PC-9 (cell line): ENCODE results near the gene TRPM1. TPM values are rescaled to one million over a fixed set of nuclear protein-coding genes. Genes with fewer than 3 reads are reported as not detected.

Experiments used
- BruUV-seq: library from RNA; stranded (reverse); fragments of 400-500 nt; replicated peaks from 2 replicates; lab custom pipeline; 2021; lab: Mats Ljungman, UMichigan
- CTCF ChIA-PET: fragments of 300-600 bp; sonication (Branson Sonifier 250); formaldehyde crosslinking; loops from one replicate; lab custom pipeline; 2022; ENCODE audit warnings: antibody characterized with exemption; lab: Charles Lee
- POLR2A ChIA-PET: fragments of 300-600 bp; sonication (Branson Sonifier 250); formaldehyde crosslinking; loops from one replicate; lab custom pipeline; 2022; ENCODE audit warnings: antibody characterized with exemption; ENCODE audit not compliant: unreplicated experiment; lab: Charles Lee
- DNase-seq, 2 experiments: peaks; one replicate each; pipeline versions ENCODE4 v3.0.0 to v3.0.0-alpha.2; 2015 to 2022; ENCODE audit warnings: mixed read lengths in 1 of 2
- H2AFZ ChIP-seq: fragments of 200-600 bp; sonication (generic); 2 replicates; pipeline ENCODE4 v1.8.1; 2017; ENCODE audit warnings: antibody characterized with exemption
- H3F3A ChIP-seq: fragments of 200-600 bp; sonication (generic); 2 replicates; pipeline ENCODE4 v1.8.1; 2017; ENCODE audit warnings: antibody characterized with exemption, mild to moderate bottlenecking, low read depth; ENCODE audit not compliant: insufficient read depth
- H3K27ac ChIP-seq: fragments of 200-600 bp; sonication (generic); 2 replicates; pipeline ENCODE4 v1.6.1; 2016; ENCODE audit warnings: mixed run types
- H3K27me3 ChIP-seq: fragments of 200-600 bp; sonication (generic); 2 replicates; pipeline ENCODE4 v1.6.1; 2016; ENCODE audit warnings: low read depth, mixed run types; ENCODE audit not compliant: insufficient read depth
- H3K36me3 ChIP-seq: fragments of 200-600 bp; sonication (generic); 2 replicates; pipeline ENCODE4 v1.6.1; 2016; ENCODE audit warnings: low read depth, mixed run types
- H3K4me1 ChIP-seq: fragments of 200-600 bp; sonication (generic); replicated peaks from 2 replicates; pipeline ENCODE4 v1.6.1; 2016; ENCODE audit warnings: mixed run types; ENCODE audit not compliant: insufficient read depth
- H3K4me2 ChIP-seq: fragments of 200-600 bp; sonication (generic); 2 replicates; pipeline ENCODE4 v1.6.1; 2017; ENCODE audit warnings: mixed run types
- H3K4me3 ChIP-seq: fragments of 200-600 bp; sonication (generic); 2 replicates; pipeline ENCODE4 v1.6.1; 2016; ENCODE audit warnings: mixed run types
- H3K79me2 ChIP-seq: fragments of 200-600 bp; sonication (generic); 2 replicates; pipeline ENCODE4 v1.6.1; 2017; ENCODE audit warnings: low read depth, mixed run types
- H3K9me2 ChIP-seq: fragments of 200-600 bp; sonication (generic); 2 replicates; pipeline ENCODE4 v1.8.1; 2017; ENCODE audit warnings: mild to moderate bottlenecking; ENCODE audit not compliant: insufficient read depth
- H3K9me3 ChIP-seq: fragments of 200-600 bp; sonication (generic); 2 replicates; pipeline ENCODE4 v1.8.1; 2016; ENCODE audit warnings: low read depth; ENCODE audit not compliant: insufficient read depth
- H4K20me1 ChIP-seq: fragments of 200-600 bp; sonication (generic); 2 replicates; pipeline ENCODE4 v1.8.1; 2017; ENCODE audit not compliant: insufficient read depth
- EZH2 ChIP-seq: fragments of 200-600 bp; sonication (generic); IDR thresholded peaks from 2 replicates; pipeline ENCODE4 v1.8.0; 2017; ENCODE audit warnings: antibody characterized with exemption, low read depth
- intact Hi-C: fragments of 100-400 bp; cut with micrococcal nuclease; formaldehyde crosslinking; loops from one replicate; pipeline ENCODE4 v1.10.0; 2022; ENCODE audit not compliant: unreplicated experiment
- total RNA-seq: library from RNA; stranded (reverse); gene quantifications from 2 replicates; pipeline ENCODE4 v1.2.3, GENCODE V29; 2021
- TF ChIP-seq, protein P1 (sequence below): fragments of 200-600 bp; sonication (generic); conservative IDR thresholded peaks from 2 replicates; pipeline ENCODE4 v1.6.1; 2017; ENCODE audit warnings: mixed run types, antibody characterized with exemption, mild to moderate bottlenecking, moderate library complexity

TRPM1 gene
- total RNA-seq, 1 experiment from 2014 or later = not detected

DNA sequence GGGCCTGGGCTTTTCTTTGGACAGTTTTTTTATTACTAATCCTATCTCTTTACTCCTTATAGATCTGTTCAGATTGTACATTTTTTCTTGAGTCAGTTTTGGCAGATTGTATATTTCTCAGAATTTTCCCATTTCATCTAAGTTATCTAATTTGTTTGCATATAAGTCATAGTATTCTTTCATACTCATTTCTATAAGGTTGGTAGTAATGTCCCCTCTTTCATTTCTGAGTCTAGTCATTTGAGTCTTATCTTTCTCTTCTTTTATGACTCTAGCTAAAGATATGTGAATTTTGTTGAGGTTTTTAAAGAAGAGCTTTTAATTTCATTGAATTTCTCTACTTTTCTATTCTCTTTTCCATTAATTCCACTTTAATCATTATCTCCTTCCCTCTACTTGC, 27.2 kb downstream of the TRPM1 start:
- Histone ChIP-seq H3K27me3 (peaks cover 32% of the 10 kb centered on the region), H3K27ac (no peak overlapping the region), H4K20me1 (no peaks in the 10 kb centered on the region), H3K9me3 (no peaks in the 10 kb centered on the region), H3K4me2 (no peak overlapping the region), H3K4me1 (no peaks in the 10 kb centered on the region), H3K36me3 (no peaks in the 10 kb centered on the region), H3K4me3 (no peak overlapping the region), H3F3A (no peaks in the 10 kb centered on the region), H3K9me2 (no peaks in the 10 kb centered on the region), H3K79me2 (no peaks in the 10 kb centered on the region), H2AFZ (no peak overlapping the region)
- BruUV-seq = no TSS peak
- no peak for DNase-seq
- TF ChIP-seq, protein P1, sequence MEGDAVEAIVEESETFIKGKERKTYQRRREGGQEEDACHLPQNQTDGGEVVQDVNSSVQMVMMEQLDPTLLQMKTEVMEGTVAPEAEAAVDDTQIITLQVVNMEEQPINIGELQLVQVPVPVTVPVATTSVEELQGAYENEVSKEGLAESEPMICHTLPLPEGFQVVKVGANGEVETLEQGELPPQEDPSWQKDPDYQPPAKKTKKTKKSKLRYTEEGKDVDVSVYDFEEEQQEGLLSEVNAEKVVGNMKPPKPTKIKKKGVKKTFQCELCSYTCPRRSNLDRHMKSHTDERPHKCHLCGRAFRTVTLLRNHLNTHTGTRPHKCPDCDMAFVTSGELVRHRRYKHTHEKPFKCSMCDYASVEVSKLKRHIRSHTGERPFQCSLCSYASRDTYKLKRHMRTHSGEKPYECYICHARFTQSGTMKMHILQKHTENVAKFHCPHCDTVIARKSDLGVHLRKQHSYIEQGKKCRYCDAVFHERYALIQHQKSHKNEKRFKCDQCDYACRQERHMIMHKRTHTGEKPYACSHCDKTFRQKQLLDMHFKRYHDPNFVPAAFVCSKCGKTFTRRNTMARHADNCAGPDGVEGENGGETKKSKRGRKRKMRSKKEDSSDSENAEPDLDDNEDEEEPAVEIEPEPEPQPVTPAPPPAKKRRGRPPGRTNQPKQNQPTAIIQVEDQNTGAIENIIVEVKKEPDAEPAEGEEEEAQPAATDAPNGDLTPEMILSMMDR = no peak
- no peak for TF ChIP-seq EZH2
- CTCF ChIA-PET = no interaction called here
- intact Hi-C loops = no loop called here
- POLR2A ChIA-PET = no interaction called here

GRCh38 chr15:31070867-31071266, 30.7 kb downstream of the TRPM1 start:
- TF ChIP-seq, protein P1 = no peak
- no peak overlapping the region for H3K27ac ChIP-seq
- H4K20me1 ChIP-seq = no peaks in the 10 kb centered on the region
- H3K79me2 ChIP-seq = no peaks in the 10 kb centered on the region
- BruUV-seq = no TSS peak
- H3K4me3 ChIP-seq = no peak overlapping the region
- no peak for DNase-seq
- H3K4me1 ChIP-seq = no peaks in the 10 kb centered on the region
- H3K36me3 ChIP-seq = no peaks in the 10 kb centered on the region
- POLR2A ChIA-PET = no interaction called here
- peaks cover 6% of the 10 kb centered on the region; the same call in 1 of the 2 replicates for H3K27me3 ChIP-seq
- no peaks in the 10 kb centered on the region for H3F3A ChIP-seq
- CTCF ChIA-PET = interaction anchor here (0.6 kb wide), 1 partner anchor 63 kb away, joined by 4 read pairs; no protein-coding TSS in a partner anchor
- H3K9me3 ChIP-seq = no peaks in the 10 kb centered on the region
- no peak overlapping the region for H2AFZ ChIP-seq
- intact Hi-C loops = no loop called here
- H3K9me2 ChIP-seq = no peaks in the 10 kb centered on the region
- no peak overlapping the region for H3K4me2 ChIP-seq

DNA sequence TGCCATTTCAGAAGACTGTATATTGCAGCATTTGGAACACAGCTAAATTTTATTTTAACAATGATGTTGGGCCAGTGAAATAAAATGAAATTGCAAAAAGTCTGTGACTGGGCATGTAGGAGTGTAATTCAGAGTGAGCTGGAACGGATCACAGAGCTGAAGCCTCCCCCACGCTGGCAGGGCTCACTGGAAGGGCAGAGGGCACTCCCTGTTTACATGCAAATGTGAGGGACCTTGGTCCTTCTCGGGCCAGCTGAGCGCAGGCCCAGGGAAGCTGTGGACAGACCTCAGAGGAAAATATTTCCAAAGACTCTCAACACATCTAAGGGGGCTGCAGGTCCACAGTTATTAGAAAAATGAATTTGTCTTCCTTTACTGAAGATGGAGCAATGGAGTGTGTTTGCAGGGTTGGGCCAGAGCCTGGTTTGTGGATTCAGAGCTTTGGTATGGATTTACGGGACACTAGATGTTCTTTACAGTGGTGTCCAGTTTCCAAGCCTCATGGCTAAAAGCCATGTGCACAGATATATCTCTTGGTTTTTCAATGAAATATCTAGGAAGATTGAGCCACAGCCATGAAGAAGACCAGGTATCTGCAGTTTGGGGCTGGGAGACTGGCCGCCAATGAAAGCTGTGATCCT, 32.0 kb downstream of the TRPM1 start:
- Histone ChIP-seq H2AFZ (no peak overlapping the region), H3K27ac (no peak overlapping the region), H3K4me1 (no peaks in the 10 kb centered on the region), H3K4me3 (no peak overlapping the region), H3K4me2 (no peak overlapping the region), H3K9me2 (no peaks in the 10 kb centered on the region), H4K20me1 (no peaks in the 10 kb centered on the region), H3K9me3 (no peaks in the 10 kb centered on the region), H3K27me3 (peaks cover 6% of the 10 kb centered on the region; the same call in 1 of the 2 replicates), H3K36me3 (no peaks in the 10 kb centered on the region), H3K79me2 (no peaks in the 10 kb centered on the region), H3F3A (no peaks in the 10 kb centered on the region)
- intact Hi-C loops = no loop called here
- TF ChIP-seq EZH2 = no peak
- TF ChIP-seq, protein P1 = no peak
- BruUV-seq = no TSS peak
- ChIA-PET CTCF (no interaction called here), POLR2A (no interaction called here)
- no peak for DNase-seq
